NCI-H1092 (cell line): ENCODE results near the gene LMX1B.
"Not testable (repeated sequence)": the region's sequence is repeated elsewhere in the genome, so short reads cannot be mapped to it uniquely, and the experiment has no call there.

Experiments
- DNase-seq: peaks from one replicate; lab custom pipeline; 2025; lab: John Stamatoyannopoulos, UW

Gene LMX1B

DNA sequence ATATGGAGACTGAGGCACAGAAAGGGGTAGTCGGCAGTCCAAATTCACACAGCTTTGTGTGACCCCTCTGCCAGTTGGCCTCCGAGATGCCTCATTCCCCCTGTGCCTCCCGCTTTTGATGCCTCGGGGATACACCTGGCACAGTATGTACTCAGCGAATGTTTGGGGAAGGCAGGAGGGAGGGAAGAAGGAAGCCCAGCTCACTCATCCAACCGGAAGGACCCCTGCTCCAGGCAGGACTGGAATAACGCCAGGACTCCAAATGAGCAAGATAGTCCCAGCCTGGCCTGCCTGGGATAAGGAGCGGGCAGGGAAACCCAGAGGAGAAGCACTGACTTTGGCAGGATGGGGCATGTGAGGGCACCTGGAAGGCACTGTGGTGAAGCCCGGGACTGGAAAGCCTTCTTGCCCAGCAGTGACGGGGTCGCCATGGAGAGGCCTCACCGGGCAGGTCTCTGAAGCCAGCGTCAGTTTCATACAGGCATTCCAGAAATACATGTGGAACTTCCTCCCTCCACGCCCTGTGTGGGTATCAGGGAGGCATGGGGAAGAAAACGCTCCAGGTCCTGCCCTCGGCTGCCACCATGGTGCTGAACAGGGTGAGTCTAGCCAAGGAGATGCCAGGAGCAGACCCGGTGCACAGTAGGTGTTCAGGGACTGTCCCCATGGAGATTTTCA, 20.3 kb downstream of the LMX1B start:
- DNase-seq, result no peak

- no peak for DNase-seq
These were observed 21.3 kb downstream of the LMX1B start for GRCh38 chr9:126635061-126635460.

GRCh38 chr9:126635661-126636439, 22.1 kb downstream of the LMX1B start:
- no peak for DNase-seq

DNA sequence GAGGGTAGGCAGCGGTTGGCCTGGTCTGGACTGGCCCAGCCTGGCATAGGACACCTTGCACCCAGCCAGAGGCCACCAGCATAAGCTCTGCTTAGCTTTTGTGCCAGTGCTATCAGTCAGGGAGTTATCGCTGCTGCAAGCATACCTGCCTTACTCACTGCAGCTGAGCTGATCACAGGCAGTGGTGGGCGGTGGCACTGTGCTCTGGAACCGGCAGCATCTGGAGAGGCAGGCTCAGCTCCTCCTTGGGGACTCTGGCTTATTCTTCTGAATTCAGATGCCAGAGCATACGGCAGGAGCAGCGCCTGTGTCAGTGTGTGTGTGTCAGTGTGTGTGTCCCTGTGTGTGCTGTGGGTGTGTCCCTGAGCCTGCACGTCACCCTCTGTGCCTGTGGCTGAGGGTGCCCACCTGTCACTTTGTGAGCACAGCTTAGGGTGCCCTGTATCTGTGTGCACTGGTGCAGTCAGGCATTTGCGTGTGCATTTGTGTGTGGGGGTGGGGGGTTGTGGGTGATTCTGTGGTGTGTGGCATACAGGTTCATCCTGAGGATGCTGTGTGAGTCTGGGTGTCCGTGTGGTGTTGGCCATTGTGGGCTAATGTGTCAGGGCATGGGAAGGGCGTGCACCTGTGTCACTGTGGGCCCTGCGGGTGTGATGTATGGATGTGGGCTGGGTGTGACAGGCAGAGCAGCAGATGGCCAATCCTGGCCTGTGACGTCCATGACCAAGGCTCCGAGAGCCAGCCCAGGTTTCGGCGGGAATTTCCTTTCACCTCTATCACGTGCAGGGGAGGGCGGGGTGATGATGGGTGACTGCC, 23.5 kb downstream of the LMX1B start:
- DNase-seq, result no peak

- DNase-seq, result no peak
These were observed 24.9 kb downstream of the LMX1B start for GRCh38 chr9:126638571-126639132.

DNA sequence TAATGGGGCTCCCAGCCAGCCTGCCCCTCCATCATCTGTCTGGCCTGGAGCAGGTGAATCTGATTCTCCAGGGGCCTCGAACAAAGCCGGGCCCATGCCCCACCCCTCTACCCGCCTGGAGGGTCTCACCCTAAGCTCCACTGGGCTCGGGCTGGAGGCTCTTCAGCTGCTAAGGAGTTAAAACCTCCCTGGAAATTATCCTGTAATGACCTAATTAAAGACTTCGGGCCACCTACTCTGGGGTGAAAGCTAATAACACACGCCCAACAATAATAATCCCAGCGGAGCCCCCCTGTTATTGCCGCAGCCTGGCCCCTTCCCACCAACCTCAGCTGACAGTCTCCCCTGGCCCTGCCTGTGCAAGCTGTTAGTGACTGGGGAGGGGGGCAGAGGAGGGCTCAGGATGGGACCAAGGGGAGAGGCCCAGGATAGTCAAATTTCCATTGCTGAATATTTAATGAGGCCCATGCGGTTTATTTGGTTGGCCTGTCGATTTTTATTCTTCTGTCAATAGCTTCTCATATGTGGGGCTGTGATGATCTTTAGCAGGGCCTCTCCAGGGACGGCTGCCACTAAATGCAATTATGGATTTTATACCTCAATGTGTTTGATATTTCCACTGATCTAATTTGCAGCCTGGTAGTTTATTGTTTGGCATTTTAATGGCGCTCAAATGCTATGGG, 25.7 kb downstream of the LMX1B start:
- DNase-seq, result no peak

DNA sequence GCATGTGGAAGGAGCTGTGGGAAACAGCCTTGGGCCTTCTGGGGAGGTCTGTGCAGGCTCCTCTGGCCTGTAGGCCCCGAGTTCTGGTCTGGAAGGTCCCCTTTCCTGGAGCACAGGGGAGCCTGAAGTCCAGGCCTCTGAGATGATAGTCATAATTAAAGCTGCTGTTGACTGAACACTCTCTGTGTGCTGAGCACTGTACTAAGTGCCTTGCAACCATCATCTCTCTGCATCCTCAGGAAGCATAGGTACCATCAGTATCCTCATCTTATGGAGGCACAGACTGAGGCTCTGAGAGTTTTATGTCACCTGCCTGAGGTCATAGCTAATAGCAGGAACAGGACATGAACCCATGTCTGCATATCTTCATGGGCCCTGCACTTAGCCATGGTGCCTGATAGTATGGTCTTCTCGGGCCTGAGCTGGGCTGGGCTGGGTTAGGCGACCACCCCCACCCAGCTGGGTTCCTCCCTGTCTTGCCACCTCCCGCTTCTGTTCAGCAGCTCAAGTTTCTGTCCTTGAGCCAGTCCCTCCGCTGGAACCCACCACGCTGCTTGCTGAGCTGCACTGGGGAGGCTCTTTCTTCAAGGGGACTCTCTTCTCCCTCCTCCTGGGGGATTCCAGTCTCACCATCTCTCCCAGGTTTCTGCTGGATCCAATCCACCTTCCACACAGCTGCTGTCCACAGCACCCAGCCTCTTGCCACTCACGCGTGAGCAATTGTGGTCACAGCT, 27.6 kb downstream of the LMX1B start:
- no peak for DNase-seq

- no peak for DNase-seq
These were observed 28.4 kb downstream of the LMX1B start for GRCh38 chr9:126642010-126642744.

DNA sequence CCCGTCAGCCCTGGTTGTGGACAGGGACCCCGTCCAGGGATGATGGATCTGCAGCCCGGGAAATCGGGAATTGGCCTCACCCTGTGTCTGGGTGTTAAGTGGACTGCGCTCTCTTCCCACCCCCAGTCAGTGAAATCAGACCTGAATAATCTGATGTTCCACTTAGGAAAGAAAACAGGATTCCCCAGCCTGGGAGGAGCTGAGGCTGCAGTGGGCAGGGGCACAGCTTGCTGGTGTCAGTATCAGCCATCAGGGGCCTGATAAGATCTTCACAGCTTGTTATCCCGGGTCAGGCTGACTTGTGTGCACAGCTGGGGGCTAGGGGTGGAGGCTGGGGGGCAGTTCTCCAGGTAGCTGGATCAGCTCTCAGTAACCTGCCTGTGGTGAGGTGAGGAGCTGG, 29.1 kb downstream of the LMX1B start:
- no peak for DNase-seq

DNA sequence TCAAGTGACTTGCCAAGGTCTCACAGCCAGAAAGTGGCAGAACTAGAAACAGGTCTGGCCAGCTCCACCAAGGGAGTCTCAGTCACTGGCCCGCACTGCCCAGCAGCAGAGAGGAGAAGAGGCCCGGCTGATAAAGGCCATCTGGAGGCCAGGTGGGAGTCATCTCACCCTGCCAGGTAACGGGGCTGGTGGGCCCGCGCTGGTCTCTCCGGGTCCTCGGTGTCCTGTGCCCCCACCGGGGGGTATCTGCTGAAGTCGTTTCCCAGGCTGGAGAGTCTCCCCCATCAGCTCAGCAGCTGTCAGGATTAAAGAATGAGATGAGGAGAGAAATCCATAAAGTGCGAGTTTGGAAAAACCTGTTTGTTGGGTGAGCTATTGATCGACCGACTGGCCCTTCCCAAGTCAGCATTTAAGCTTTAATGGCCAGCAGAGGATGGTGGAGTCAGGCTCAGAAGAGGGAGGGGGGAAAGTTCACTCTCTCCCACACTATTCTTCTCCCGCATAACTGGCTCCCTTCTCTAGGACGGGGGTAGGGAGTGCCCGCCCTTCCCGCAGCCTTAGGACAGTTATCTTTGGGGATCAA, 30.3 kb downstream of the LMX1B start:
- no peak for DNase-seq

GRCh38 chr9:126646162-126646561, 32.4 kb downstream of the LMX1B start:
- no peak for DNase-seq

DNA sequence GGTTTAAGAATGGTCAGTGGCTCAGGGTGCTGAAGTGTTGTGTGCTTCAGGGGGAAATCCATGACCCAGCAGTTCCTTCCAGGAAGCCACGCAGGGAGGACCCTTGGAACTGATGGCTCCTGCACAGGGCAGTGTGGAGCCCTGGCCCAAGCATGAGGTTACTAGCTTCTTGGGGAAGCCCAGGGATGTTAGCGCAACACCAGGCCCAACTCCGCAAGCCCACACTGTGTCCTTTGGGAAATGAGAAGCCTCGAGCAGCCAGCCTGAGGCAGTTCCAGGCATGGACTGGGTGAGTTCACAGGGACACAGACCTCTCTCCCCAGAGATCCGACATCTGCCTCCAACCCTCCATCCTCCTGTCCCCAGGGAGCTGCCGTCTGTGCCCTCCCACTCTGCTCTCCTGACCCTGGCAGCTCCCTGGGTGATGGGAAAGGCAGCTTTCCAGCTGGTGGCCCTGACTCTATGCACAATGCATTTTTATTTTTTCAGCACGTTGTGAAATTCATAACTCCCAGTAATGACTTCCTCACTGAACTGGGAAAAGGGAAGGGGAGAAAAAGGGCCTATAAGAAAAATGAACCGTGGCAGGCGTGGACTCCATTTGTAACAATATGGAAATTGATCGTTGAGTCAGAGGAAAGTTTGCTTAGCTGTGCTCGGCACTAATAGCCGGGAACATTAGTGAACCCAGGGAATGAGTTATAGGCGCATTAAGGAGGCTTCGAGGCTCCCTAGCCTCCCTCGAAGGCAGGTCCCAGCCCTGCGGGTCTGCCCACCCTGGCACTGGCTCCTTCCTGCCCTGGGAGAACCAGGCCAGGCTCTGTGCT, 34.1 kb downstream of the LMX1B start:
- no peak for DNase-seq

GRCh38 chr9:126649477-126649876, 35.7 kb downstream of the LMX1B start:
- DNase-seq, result no peak

- no peak for DNase-seq
These were observed 36.9 kb downstream of the LMX1B start for GRCh38 chr9:126650404-126651341.

GRCh38 chr9:126652140-126652582, 38.4 kb downstream of the LMX1B start:
- no peak for DNase-seq

GRCh38 chr9:126654124-126654523, 40.4 kb downstream of the LMX1B start:
- no peak for DNase-seq

- DNase-seq, result not testable (repeated sequence)
These were observed 42.5 kb downstream of the LMX1B start for GRCh38 chr9:126656214-126656613.
